Activated T-helper 17 cell treated with anti-CD3 and anti-CD28 coated beads, Interleukin-2, amount 50 U/mL, for 72 hours (primary cell): Measurements from ENCODE around the gene CDK13. TPM values are rescaled to one million over a fixed set of nuclear protein-coding genes. Genes with fewer than 3 reads are reported as not detected.

Experiments used
- ATAC-seq: fragments of 150-1000 bp; cut with Tn5 transposase; replicated peaks from 2 replicates; pipeline ENCODE4 v1.10.0; 2021; ENCODE audit warnings: mild to moderate bottlenecking, moderate library complexity
- H3K27ac Mint-ChIP-seq: one replicate; pipeline ENCODE4 v1.8.0; 2022; ENCODE audit warnings: mixed read lengths
- H3K27me3 Mint-ChIP-seq: one replicate; pipeline ENCODE4 v1.8.0; 2022; ENCODE audit warnings: mixed read lengths
- H3K36me3 Mint-ChIP-seq: one replicate; pipeline ENCODE4 v1.8.0; 2022; ENCODE audit warnings: low read depth, mild to moderate bottlenecking, mixed read lengths
- H3K4me1 Mint-ChIP-seq: one replicate; pipeline ENCODE4 v1.8.0; 2022; ENCODE audit warnings: mixed read lengths
- H3K4me3 Mint-ChIP-seq: one replicate; pipeline ENCODE4 v1.8.0; 2022; ENCODE audit warnings: mild to moderate bottlenecking, mixed read lengths
- H3K9me3 Mint-ChIP-seq: one replicate; pipeline ENCODE4 v1.8.0; 2022; ENCODE audit warnings: mixed read lengths
- total RNA-seq, 2 donors: library from RNA; stranded (reverse); gene quantifications; one replicate each; pipeline ENCODE4 v1.2.3, GENCODE V29; 2022

Gene CDK13
- total RNA-seq, 2 donors from 2014 or later, result 41.7 to 42.0 TPM

- H3K4me1 Mint-ChIP-seq, result peaks cover 23% of the 10 kb centered on the region
- H3K9me3 Mint-ChIP-seq, result no peaks in the 10 kb centered on the region
- peak; percentile 96 for ATAC-seq
- H3K4me3 Mint-ChIP-seq, result peak overlapping the region; percentile 25
- peaks cover 51% of the 10 kb centered on the region for H3K36me3 Mint-ChIP-seq
- H3K27me3 Mint-ChIP-seq, result no peaks in the 10 kb centered on the region
- peak overlapping the region; percentile 15 for H3K27ac Mint-ChIP-seq
Measured at GRCh38 chr7:40015790-40016296, 65.8 kb downstream of the CDK13 start.

GRCh38 chr7:40019558-40019957, 69.5 kb downstream of the CDK13 start:
- H3K36me3 Mint-ChIP-seq, result peaks cover 59% of the 10 kb centered on the region
- H3K4me1 Mint-ChIP-seq, result peaks cover 25% of the 10 kb centered on the region
- H3K27ac Mint-ChIP-seq, result no peak overlapping the region
- no peaks in the 10 kb centered on the region for H3K27me3 Mint-ChIP-seq
- H3K4me3 Mint-ChIP-seq, result no peak overlapping the region
- no peak for ATAC-seq
- H3K9me3 Mint-ChIP-seq, result no peaks in the 10 kb centered on the region

GRCh38 chr7:40024048-40024447, 74.0 kb downstream of the CDK13 start:
- no peaks in the 10 kb centered on the region for H3K27me3 Mint-ChIP-seq
- peaks cover 16% of the 10 kb centered on the region for H3K4me1 Mint-ChIP-seq
- peak overlapping the region; percentile 5 for H3K27ac Mint-ChIP-seq
- no peak overlapping the region for H3K4me3 Mint-ChIP-seq
- H3K36me3 Mint-ChIP-seq, result peaks cover 49% of the 10 kb centered on the region
- no peaks in the 10 kb centered on the region for H3K9me3 Mint-ChIP-seq
- ATAC-seq, result no peak

- ATAC-seq, result no peak
- H3K9me3 Mint-ChIP-seq, result no peaks in the 10 kb centered on the region
- H3K4me1 Mint-ChIP-seq, result peaks cover 16% of the 10 kb centered on the region
- H3K27ac Mint-ChIP-seq, result no peak overlapping the region
- no peaks in the 10 kb centered on the region for H3K27me3 Mint-ChIP-seq
- no peak overlapping the region for H3K4me3 Mint-ChIP-seq
- peaks cover 50% of the 10 kb centered on the region for H3K36me3 Mint-ChIP-seq
Measured at GRCh38 chr7:40024841-40025240, 74.8 kb downstream of the CDK13 start.

- Mint-ChIP-seq H3K27me3 (no peaks in the 10 kb centered on the region), H3K36me3 (peaks cover 70% of the 10 kb centered on the region), H3K4me3 (no peak overlapping the region), H3K27ac (no peak overlapping the region), H3K9me3 (no peaks in the 10 kb centered on the region), H3K4me1 (peaks cover 18% of the 10 kb centered on the region)
- ATAC-seq, result peak; percentile 64
Measured at GRCh38 chr7:40027545-40027944, 77.5 kb downstream of the CDK13 start.

- ATAC-seq, result no peak
- no peaks in the 10 kb centered on the region for H3K27me3 Mint-ChIP-seq
- H3K36me3 Mint-ChIP-seq, result peaks cover 46% of the 10 kb centered on the region
- H3K4me3 Mint-ChIP-seq, result no peak overlapping the region
- peaks cover 11% of the 10 kb centered on the region for H3K4me1 Mint-ChIP-seq
- H3K9me3 Mint-ChIP-seq, result no peaks in the 10 kb centered on the region
- peak overlapping the region; percentile 0 for H3K27ac Mint-ChIP-seq
Measured at GRCh38 chr7:40033826-40034225, 83.8 kb downstream of the CDK13 start.

- no peak for ATAC-seq
- no peak overlapping the region for H3K4me3 Mint-ChIP-seq
- no peaks in the 10 kb centered on the region for H3K27me3 Mint-ChIP-seq
- no peak overlapping the region for H3K27ac Mint-ChIP-seq
- H3K36me3 Mint-ChIP-seq, result peaks cover 43% of the 10 kb centered on the region
- H3K9me3 Mint-ChIP-seq, result no peaks in the 10 kb centered on the region
- no peaks in the 10 kb centered on the region for H3K4me1 Mint-ChIP-seq
Measured at GRCh38 chr7:40041456-40041855, 91.4 kb downstream of the CDK13 start.

- no peaks in the 10 kb centered on the region for H3K9me3 Mint-ChIP-seq
- no peaks in the 10 kb centered on the region for H3K27me3 Mint-ChIP-seq
- H3K36me3 Mint-ChIP-seq, result peaks cover 34% of the 10 kb centered on the region
- H3K4me3 Mint-ChIP-seq, result no peak overlapping the region
- no peaks in the 10 kb centered on the region for H3K4me1 Mint-ChIP-seq
- ATAC-seq, result no peak
- peak overlapping the region; percentile 19 for H3K27ac Mint-ChIP-seq
Measured at GRCh38 chr7:40043164-40043563, 93.1 kb downstream of the CDK13 start.

GRCh38 chr7:40047661-40048060, 97.6 kb downstream of the CDK13 start:
- H3K36me3 Mint-ChIP-seq, result peaks cover 36% of the 10 kb centered on the region
- no peaks in the 10 kb centered on the region for H3K27me3 Mint-ChIP-seq
- H3K9me3 Mint-ChIP-seq, result no peaks in the 10 kb centered on the region
- no peak overlapping the region for H3K27ac Mint-ChIP-seq
- no peak overlapping the region for H3K4me3 Mint-ChIP-seq
- ATAC-seq, result no peak
- no peaks in the 10 kb centered on the region for H3K4me1 Mint-ChIP-seq

- no peak overlapping the region for H3K4me3 Mint-ChIP-seq
- H3K27ac Mint-ChIP-seq, result no peak overlapping the region
- H3K27me3 Mint-ChIP-seq, result no peaks in the 10 kb centered on the region
- no peaks in the 10 kb centered on the region for H3K9me3 Mint-ChIP-seq
- ATAC-seq, result no peak
- peaks cover 49% of the 10 kb centered on the region for H3K36me3 Mint-ChIP-seq
- H3K4me1 Mint-ChIP-seq, result no peaks in the 10 kb centered on the region
Measured at GRCh38 chr7:40057292-40057691, 107.2 kb downstream of the CDK13 start.

- Mint-ChIP-seq H3K36me3 (peaks cover 50% of the 10 kb centered on the region), H3K9me3 (no peaks in the 10 kb centered on the region), H3K4me3 (no peak overlapping the region), H3K4me1 (no peaks in the 10 kb centered on the region), H3K27ac (no peak overlapping the region), H3K27me3 (no peaks in the 10 kb centered on the region)
- no peak for ATAC-seq
Measured at GRCh38 chr7:40058026-40058425, 108.0 kb downstream of the CDK13 start.

- ATAC-seq, result no peak
- Mint-ChIP-seq H3K27me3 (no peaks in the 10 kb centered on the region), H3K27ac (no peak overlapping the region)
Measured at GRCh38 chr7:40058636-40059035, 108.6 kb downstream of the CDK13 start.

GRCh38 chr7:40059057-40059456, 109.0 kb downstream of the CDK13 start:
- no peak for ATAC-seq
- Mint-ChIP-seq H3K36me3 (peaks cover 57% of the 10 kb centered on the region), H3K27ac (no peak overlapping the region), H3K27me3 (no peaks in the 10 kb centered on the region), H3K9me3 (no peaks in the 10 kb centered on the region), H3K4me3 (no peak overlapping the region), H3K4me1 (no peaks in the 10 kb centered on the region)

More at GRCh38 chr7:40058636-40059035, 108.6 kb downstream of the CDK13 start:
- Mint-ChIP-seq H3K36me3 (peaks cover 54% of the 10 kb centered on the region), H3K9me3 (no peaks in the 10 kb centered on the region), H3K4me3 (no peak overlapping the region), H3K4me1 (no peaks in the 10 kb centered on the region)

- Mint-ChIP-seq H3K4me1 (no peaks in the 10 kb centered on the region), H3K36me3 (peaks cover 14% of the 10 kb centered on the region), H3K27me3 (no peaks in the 10 kb centered on the region), H3K9me3 (no peaks in the 10 kb centered on the region), H3K4me3 (no peak overlapping the region), H3K27ac (no peak overlapping the region)
- ATAC-seq, result no peak
Measured at GRCh38 chr7:40072268-40072667, 122.2 kb downstream of the CDK13 start.

- H3K27ac Mint-ChIP-seq, result no peak overlapping the region
- H3K27me3 Mint-ChIP-seq, result no peaks in the 10 kb centered on the region
- H3K4me3 Mint-ChIP-seq, result no peak overlapping the region
- H3K9me3 Mint-ChIP-seq, result no peaks in the 10 kb centered on the region
- no peaks in the 10 kb centered on the region for H3K4me1 Mint-ChIP-seq
- peaks cover 14% of the 10 kb centered on the region for H3K36me3 Mint-ChIP-seq
- no peak for ATAC-seq
Measured at GRCh38 chr7:40073239-40073638, 123.2 kb downstream of the CDK13 start.

- no peak overlapping the region for H3K27ac Mint-ChIP-seq
- H3K4me3 Mint-ChIP-seq, result no peak overlapping the region
- peaks cover 23% of the 10 kb centered on the region for H3K36me3 Mint-ChIP-seq
- H3K9me3 Mint-ChIP-seq, result no peaks in the 10 kb centered on the region
- ATAC-seq, result no peak
- H3K27me3 Mint-ChIP-seq, result no peaks in the 10 kb centered on the region
- no peaks in the 10 kb centered on the region for H3K4me1 Mint-ChIP-seq
Measured at GRCh38 chr7:40077849-40078248, 127.8 kb downstream of the CDK13 start.
